SU-DHL-6 (cell line): ENCODE data around the gene TAS1R2.

ENCODE experiments used
- H2AFZ ChIP-seq: fragments of 200-600 bp; sonication (generic); 2 replicates; pipeline ENCODE4 v1.6.1; 2014; ENCODE audit warnings: low read depth, mild to moderate bottlenecking, moderate library complexity, mixed read lengths, antibody characterized with exemption, low read length; ENCODE audit not compliant: severe bottlenecking
- H3F3A ChIP-seq: fragments of 200-600 bp; shearing (Covaris generic); 2 replicates; pipeline ENCODE4 v1.6.0; 2016; ENCODE audit warnings: antibody characterized with exemption, mild to moderate bottlenecking; ENCODE audit not compliant: insufficient read depth
- H3K27ac ChIP-seq: fragments of 200-600 bp; sonication (generic); 2 replicates; pipeline ENCODE4 v1.5.1; 2016; ENCODE audit warnings: low read depth, mild to moderate bottlenecking, low read length, moderate library complexity, mixed read lengths
- H3K27me3 ChIP-seq: fragments of 200-600 bp; sonication (generic), shearing (Covaris generic); 2 replicates; pipeline ENCODE4 v1.6.0; 2014; ENCODE audit warnings: mild to moderate bottlenecking, low read length
- H3K36me3 ChIP-seq: fragments of 200-600 bp; sonication (generic); 2 replicates; pipeline ENCODE4 v1.6.1; 2014; ENCODE audit warnings: mild to moderate bottlenecking, low read length, mixed read lengths
- H3K4me2 ChIP-seq: fragments of 300-600, 200-600 bp; shearing (Covaris generic), sonication (generic); 2 replicates; pipeline ENCODE4 v1.6.0; 2014; ENCODE audit warnings: low read length, low read depth, mild to moderate bottlenecking; ENCODE audit not compliant: poor library complexity, severe bottlenecking
- H3K4me3 ChIP-seq: fragments of 200-600 bp; sonication (generic); 2 replicates; pipeline ENCODE4 v1.5.1; 2014; ENCODE audit warnings: antibody characterized with exemption, low read length, mild to moderate bottlenecking, mixed read lengths; ENCODE audit not compliant: insufficient read depth, poor library complexity, severe bottlenecking
- H3K79me2 ChIP-seq: fragments of 200-600 bp; sonication (generic); 2 replicates; pipeline ENCODE4 v1.6.1; 2014; ENCODE audit warnings: mild to moderate bottlenecking, low read length, moderate library complexity; ENCODE audit not compliant: insufficient read depth
- H3K9ac ChIP-seq: fragments of 200-600 bp; sonication (generic); 2 replicates; pipeline ENCODE4 v1.7.0; 2014; ENCODE audit warnings: mild to moderate bottlenecking, low read length
- H3K9me2 ChIP-seq: fragments of 200-600 bp; sonication (generic); replicated peaks from 2 replicates; pipeline ENCODE4 v1.6.1; 2014; ENCODE audit warnings: low read length; ENCODE audit not compliant: insufficient read depth
- H3K9me3 ChIP-seq: fragments of 200-600 bp; sonication (generic); 2 replicates; pipeline ENCODE4 v1.6.1; 2014; ENCODE audit warnings: low read length, mixed read lengths; ENCODE audit not compliant: insufficient read depth
- H4K20me1 ChIP-seq: fragments of 200-600 bp; sonication (generic); 2 replicates; pipeline ENCODE4 v1.6.1; 2014; ENCODE audit warnings: low read depth, mild to moderate bottlenecking, antibody characterized with exemption, low read length, moderate library complexity, mixed read lengths
- EZH2phosphoT487 ChIP-seq: fragments of 200-600 bp; sonication (generic), shearing (Covaris generic); conservative IDR thresholded peaks from 2 replicates; pipeline ENCODE4 v1.6.1; 2018; ENCODE audit warnings: mild to moderate bottlenecking, antibody characterized with exemption, low read length, moderate library complexity, mixed read lengths
- TF ChIP-seq, protein P1 (sequence below): fragments of 200-600 bp; sonication (generic); IDR thresholded peaks from one replicate; pipeline ENCODE4 v1.5.1; 2017; ENCODE audit warnings: antibody characterized with exemption, mild to moderate bottlenecking, low read length, moderate library complexity; ENCODE audit not compliant: insufficient read depth, poor library complexity, severe bottlenecking

TAS1R2 gene

GRCh38 chr1:18901147-18901951 is 41.9 kb upstream of the TAS1R2 start:
- Histone ChIP-seq H3K79me2 (no peaks in the 10 kb centered on the region), H3K9me3 (no peaks in the 10 kb centered on the region), H3F3A (no peaks in the 10 kb centered on the region), H2AFZ (no peak overlapping the region), H4K20me1 (no peaks in the 10 kb centered on the region), H3K4me2 (no peak overlapping the region), H3K4me3 (no peak overlapping the region), H3K27me3 (no peaks in the 10 kb centered on the region), H3K9me2 (no peaks in the 10 kb centered on the region), H3K36me3 (no peaks in the 10 kb centered on the region), H3K9ac (no peak overlapping the region), H3K27ac (no peak overlapping the region)
- TF ChIP-seq, protein P1, sequence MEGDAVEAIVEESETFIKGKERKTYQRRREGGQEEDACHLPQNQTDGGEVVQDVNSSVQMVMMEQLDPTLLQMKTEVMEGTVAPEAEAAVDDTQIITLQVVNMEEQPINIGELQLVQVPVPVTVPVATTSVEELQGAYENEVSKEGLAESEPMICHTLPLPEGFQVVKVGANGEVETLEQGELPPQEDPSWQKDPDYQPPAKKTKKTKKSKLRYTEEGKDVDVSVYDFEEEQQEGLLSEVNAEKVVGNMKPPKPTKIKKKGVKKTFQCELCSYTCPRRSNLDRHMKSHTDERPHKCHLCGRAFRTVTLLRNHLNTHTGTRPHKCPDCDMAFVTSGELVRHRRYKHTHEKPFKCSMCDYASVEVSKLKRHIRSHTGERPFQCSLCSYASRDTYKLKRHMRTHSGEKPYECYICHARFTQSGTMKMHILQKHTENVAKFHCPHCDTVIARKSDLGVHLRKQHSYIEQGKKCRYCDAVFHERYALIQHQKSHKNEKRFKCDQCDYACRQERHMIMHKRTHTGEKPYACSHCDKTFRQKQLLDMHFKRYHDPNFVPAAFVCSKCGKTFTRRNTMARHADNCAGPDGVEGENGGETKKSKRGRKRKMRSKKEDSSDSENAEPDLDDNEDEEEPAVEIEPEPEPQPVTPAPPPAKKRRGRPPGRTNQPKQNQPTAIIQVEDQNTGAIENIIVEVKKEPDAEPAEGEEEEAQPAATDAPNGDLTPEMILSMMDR: no peak
- no peak for TF ChIP-seq EZH2phosphoT487

DNA sequence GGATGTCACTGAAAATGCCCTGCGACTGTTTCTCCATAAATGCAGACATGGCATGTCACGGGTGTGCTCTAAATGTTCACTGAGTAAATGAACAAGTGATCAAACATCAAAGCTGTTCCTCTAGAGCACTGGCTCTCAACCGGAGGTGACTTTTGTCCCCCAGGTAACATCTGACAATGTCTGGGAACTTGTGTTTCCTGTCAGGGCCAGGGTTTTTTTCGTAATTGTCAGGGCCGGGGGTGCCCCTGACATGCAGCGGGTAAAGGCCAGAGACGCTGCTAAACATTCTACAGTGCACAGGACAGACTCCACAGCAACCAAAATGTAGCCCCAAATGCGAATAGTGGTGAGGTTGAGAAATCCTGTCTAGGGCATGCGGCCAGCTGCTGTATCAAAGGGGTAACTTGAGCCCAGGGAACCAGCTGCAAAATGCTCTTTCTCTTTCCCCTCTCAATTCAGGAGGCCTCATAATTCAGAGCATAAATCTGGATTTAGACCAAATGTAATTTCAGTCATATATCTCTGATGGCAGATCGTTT is 40.9 kb upstream of the TAS1R2 start:
- H3K27me3 ChIP-seq: no peaks in the 10 kb centered on the region
- H3K9ac ChIP-seq: no peak overlapping the region
- H3K4me3 ChIP-seq: no peak overlapping the region
- H2AFZ ChIP-seq: no peak overlapping the region
- H4K20me1 ChIP-seq: no peaks in the 10 kb centered on the region
- H3K4me2 ChIP-seq: no peak overlapping the region
- H3F3A ChIP-seq: no peaks in the 10 kb centered on the region
- no peaks in the 10 kb centered on the region for H3K9me2 ChIP-seq
- H3K79me2 ChIP-seq: no peaks in the 10 kb centered on the region
- H3K36me3 ChIP-seq: no peaks in the 10 kb centered on the region
- no peaks in the 10 kb centered on the region for H3K9me3 ChIP-seq
- no peak for TF ChIP-seq EZH2phosphoT487
- TF ChIP-seq, protein P1: no peak
- no peak overlapping the region for H3K27ac ChIP-seq

DNA sequence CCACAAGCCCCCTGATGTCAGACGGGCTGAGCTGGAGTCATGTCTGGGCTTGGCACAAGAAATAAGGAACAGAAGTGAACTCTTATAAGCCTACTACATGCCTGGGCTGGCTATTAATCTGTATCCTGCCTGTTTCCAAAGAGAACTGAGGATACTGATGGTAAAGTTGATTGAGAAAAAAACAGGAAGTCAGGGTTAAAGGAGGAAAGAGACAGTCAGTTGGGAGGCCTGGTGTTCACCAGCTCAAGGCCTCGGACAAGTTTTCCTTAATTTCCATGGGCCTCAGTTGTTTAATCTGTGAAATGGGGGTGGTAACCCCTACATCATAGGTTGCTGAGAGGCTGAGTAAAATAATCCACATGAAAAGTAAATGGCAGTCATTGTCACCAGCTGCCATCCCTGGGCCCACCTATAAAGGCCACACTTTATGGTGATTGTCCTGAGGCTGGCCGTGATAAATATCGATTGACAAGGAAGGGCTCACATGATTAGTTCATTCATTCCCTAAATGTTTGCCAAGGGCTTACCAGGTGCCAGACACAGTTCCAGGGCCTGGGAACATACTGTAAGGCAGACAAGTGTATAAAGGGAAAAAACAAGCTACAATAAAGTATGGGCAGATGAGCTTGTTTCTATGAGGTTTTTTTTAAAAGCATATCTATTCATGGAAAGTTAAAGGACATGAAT is 40.0 kb upstream of the TAS1R2 start:
- no peak overlapping the region for H3K27ac ChIP-seq
- TF ChIP-seq EZH2phosphoT487: no peak
- TF ChIP-seq, protein P1: no peak

More for the DNA sequence above, 40.0 kb upstream of the TAS1R2 start:
- Histone ChIP-seq H3K79me2 (no peaks in the 10 kb centered on the region), H4K20me1 (no peaks in the 10 kb centered on the region), H3K4me3 (no peak overlapping the region), H3K27me3 (no peaks in the 10 kb centered on the region), H3K9ac (no peak overlapping the region), H3K9me2 (no peaks in the 10 kb centered on the region), H3F3A (no peaks in the 10 kb centered on the region), H3K36me3 (no peaks in the 10 kb centered on the region), H2AFZ (no peak overlapping the region), H3K4me2 (no peak overlapping the region), H3K9me3 (no peaks in the 10 kb centered on the region)
